Activated effector memory CD4-positive, alpha-beta T cell treated with Interleukin-2 at 50 U/mL for 16 hours (primary cell): ENCODE measurements around the gene ADPGK.
"Not testable (repeated sequence)": the region's sequence is repeated elsewhere in the genome, so short reads cannot be mapped to it uniquely, and the experiment has no call there.

Experiments used
- DNase-seq: peaks from one replicate; pipeline ENCODE4 v3.0.0-alpha.2; 2020

ADPGK gene

GRCh38 chr15:72737723-72738122 is 45.8 kb downstream of the ADPGK start:
- DNase-seq = no peak

- DNase-seq = no peak
These were observed 46.5 kb downstream of the ADPGK start for GRCh38 chr15:72737061-72737460.

DNA sequence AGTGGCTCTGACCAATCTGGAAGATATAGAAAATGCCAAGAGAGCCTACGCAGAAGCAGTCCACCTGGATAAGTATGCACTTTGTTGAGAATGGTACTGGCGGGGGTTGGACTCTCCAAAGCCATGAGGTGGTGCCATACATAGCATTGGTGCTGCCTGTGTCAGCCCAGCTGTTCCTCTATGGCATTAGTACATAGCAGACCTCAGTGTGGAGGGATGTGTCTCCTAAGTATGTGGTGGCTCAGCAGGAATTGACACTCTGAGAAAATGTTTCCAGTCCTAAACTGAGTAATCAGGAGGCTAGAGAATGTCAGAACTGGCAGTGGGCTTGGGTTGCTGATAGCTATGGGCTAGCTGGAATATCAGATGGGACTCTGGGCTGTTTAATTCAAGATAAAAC is 48.4 kb downstream of the ADPGK start:
- DNase-seq = no peak

DNA sequence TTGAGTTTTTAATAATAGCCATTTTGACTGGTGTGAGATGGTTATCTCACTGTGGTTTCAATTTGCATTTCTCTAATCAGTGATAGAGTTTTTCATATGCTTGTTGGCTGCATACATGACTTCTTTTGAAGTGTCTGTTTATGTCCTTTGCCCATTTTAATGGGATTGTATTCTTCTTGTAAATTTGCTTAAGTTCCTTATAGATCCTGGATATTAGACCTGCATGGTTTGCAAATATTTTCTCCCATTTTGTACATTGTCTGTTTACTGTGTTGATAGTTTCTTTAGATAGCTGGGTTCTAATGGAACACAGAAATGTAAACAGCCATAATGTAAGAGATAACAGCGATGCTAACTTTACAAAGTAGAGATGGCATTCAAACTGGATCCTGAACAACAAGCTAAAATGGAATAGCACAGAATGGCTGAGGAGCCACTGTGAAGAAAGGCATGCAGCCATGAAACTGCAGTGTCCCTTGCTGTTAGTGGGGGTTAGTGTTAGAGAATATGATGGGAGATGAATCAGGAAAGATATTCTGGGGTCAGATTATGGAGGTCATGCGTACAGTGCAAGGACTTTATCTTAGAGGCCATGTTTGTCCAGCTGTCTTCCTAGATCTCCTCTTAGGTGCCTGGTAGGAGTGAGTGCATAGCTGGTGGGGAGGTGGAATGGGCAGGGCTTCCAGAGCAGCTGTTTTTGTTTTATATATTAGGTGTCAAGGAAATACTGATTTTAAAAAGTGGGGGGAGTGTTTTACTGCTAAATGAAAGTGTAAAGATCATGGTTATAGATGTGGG is 49.4 kb downstream of the ADPGK start:
- DNase-seq = no peak

DNA sequence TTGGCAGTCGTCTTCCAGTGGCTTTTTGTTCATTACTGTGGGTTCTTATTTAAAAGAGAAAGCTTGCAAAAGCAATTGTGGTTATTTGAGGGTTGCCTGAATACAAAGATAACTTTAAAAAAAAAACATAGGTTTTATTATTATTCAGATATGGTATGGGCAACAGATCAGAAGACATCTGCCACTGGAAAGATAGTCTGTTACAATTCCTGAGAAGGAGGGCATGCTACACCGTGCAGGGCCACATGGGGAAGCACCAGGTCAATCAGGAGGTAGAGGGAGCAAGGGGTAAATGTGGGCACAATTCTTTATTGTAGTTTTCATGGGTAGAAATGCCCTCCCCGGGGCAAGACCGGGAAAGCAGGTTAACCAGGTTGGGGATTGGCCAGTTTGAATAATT is 51.0 kb downstream of the ADPGK start:
- DNase-seq = no peak

DNA sequence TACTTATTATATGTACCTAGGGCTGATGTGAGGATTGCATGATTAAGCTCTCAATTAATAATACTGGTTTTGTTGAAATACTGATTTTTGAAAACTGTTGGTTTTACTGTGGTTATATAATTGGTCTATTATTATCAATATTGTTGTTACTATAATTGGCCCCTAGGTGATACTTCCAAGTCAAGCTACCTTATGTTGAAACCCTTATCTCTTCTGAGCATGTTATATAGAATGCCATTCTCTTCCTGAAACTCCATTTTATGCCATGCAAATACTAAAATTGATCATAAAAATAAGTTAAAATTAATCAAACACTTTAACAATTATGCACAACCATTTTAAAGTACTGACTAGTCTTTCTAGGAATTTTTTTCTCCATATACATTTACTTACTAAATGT is 51.5 kb downstream of the ADPGK start:
- DNase-seq = no peak

DNA sequence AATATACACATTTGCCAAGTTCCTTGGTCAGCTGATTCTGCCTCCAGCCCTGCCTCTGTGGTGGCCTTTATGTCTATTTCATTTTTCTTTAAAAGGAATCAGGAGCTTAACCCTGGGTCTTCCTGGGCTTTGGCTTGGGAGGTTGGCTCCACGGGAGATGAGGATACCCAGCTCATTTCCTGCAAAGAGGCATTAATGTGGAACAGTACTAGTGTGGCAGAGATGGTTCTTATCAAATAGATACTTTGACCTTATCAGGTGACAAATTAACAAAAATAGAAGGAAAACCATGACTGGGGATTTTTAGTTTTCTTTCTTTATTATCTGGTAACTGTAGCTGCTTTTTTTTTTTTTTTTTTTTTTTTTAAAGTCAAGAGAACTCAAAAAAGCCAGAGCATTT is 54.7 kb downstream of the ADPGK start:
- no peak for DNase-seq

GRCh38 chr15:72728249-72728648 is 55.3 kb downstream of the ADPGK start:
- DNase-seq = not testable (repeated sequence)

DNA sequence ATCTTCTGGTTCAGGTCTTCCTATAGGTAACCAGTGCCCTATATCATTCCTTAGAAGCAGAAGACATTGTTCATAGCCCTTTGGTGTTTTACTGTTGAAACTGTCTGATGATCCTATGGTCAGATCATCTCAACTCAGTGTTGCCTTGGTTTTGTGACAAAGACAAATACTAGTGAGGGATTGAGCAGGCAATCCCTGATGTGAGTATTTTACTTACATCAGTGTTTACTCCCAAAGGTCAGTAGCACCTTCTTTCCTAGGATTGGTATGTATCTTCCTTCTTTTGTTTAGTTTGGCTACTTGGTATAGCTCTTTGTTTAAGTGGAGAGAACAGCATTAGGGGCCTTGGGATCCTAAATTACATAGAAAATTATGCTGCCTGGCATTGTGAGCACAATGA is 56.4 kb downstream of the ADPGK start:
- no peak for DNase-seq

GRCh38 chr15:72725851-72726250 is 57.7 kb downstream of the ADPGK start:
- not testable (repeated sequence) for DNase-seq

GRCh38 chr15:72725446-72725845 is 58.1 kb downstream of the ADPGK start:
- DNase-seq = no peak

- no peak for DNase-seq
These were observed 59.5 kb downstream of the ADPGK start for GRCh38 chr15:72724028-72724427.

- DNase-seq = peak; percentile 51
These were observed 61.4 kb downstream of the ADPGK start for GRCh38 chr15:72722071-72722696.

- not testable (repeated sequence) for DNase-seq
These were observed 74.8 kb downstream of the ADPGK start for GRCh38 chr15:72708551-72709303.

- no peak for DNase-seq
These were observed 77.3 kb downstream of the ADPGK start for GRCh38 chr15:72706266-72706665.
